Caco-2 (cell line): Measurements from ENCODE around the gene MROH2A. TPM values are rescaled to one million over a fixed set of nuclear protein-coding genes. Genes with fewer than 3 reads are reported as not detected.
"Not testable (repeated sequence)": the region's sequence is repeated elsewhere in the genome, so short reads cannot be mapped to it uniquely, and the experiment has no call there.

Experiments
- BruUV-seq: library from RNA; stranded (reverse); fragments of 400-500 nt; replicated peaks from 2 replicates; lab custom pipeline; 2021; lab: Mats Ljungman, UMichigan
- CTCF ChIA-PET: fragments of 300-600 bp; sonication (Branson Sonifier 250); formaldehyde crosslinking; loops from one replicate; lab custom pipeline; 2022; ENCODE audit warnings: antibody characterized with exemption; lab: Charles Lee
- POLR2A ChIA-PET: fragments of 300-600 bp; sonication (Branson Sonifier 250); formaldehyde crosslinking; loops from one replicate; lab custom pipeline; 2022; ENCODE audit warnings: antibody characterized with exemption; lab: Charles Lee
- DNase-seq, 2 experiments: peaks; one replicate each; pipeline versions ENCODE4 v3.0.0 to v3.0.0-alpha.2; 2020 to 2022
- H3K27me3 ChIP-seq: replicated peaks from 2 replicates; pipeline ENCODE4 v1.6.0; 2011; ENCODE audit warnings: low read length; ENCODE audit not compliant: control insufficient read depth, insufficient read depth
- H3K36me3 ChIP-seq: 2 replicates; pipeline ENCODE4 v1.5.1; 2011; ENCODE audit warnings: low read length; ENCODE audit not compliant: control insufficient read depth, insufficient read depth
- H3K4me1 ChIP-seq: fragments of 250-450 bp; sonication (Bioruptor Pico); 2 replicates; pipeline ENCODE4 v1.5.1; 2020; ENCODE audit warnings: mild to moderate bottlenecking
- H3K4me3 ChIP-seq: 2 replicates; pipeline ENCODE4 v1.5.1; 2011; ENCODE audit warnings: low read depth, mild to moderate bottlenecking, control low read depth, low read length
- H3K9me3 ChIP-seq: fragments of 250-450 bp; sonication (Bioruptor Pico); 2 replicates; pipeline ENCODE4 v1.5.1; 2020; ENCODE audit warnings: mild to moderate bottlenecking, moderate library complexity
- H3K27ac Mint-ChIP-seq: one replicate; pipeline ENCODE4 v1.8.0; 2022; ENCODE audit warnings: mixed read lengths; ENCODE audit not compliant: unreplicated experiment
- H3K27me3 Mint-ChIP-seq: one replicate; pipeline ENCODE4 v1.8.0; 2022; ENCODE audit warnings: mixed read lengths; ENCODE audit not compliant: insufficient read depth, unreplicated experiment
- H3K36me3 Mint-ChIP-seq: one replicate; pipeline ENCODE4 v1.8.0; 2022; ENCODE audit warnings: mild to moderate bottlenecking, mixed read lengths; ENCODE audit not compliant: insufficient read depth, unreplicated experiment
- H3K4me1 Mint-ChIP-seq: one replicate; pipeline ENCODE4 v1.8.0; 2022; ENCODE audit warnings: low read depth, mixed read lengths; ENCODE audit not compliant: unreplicated experiment
- H3K4me3 Mint-ChIP-seq: one replicate; pipeline ENCODE4 v1.8.0; 2022; ENCODE audit warnings: mild to moderate bottlenecking, moderate library complexity, mixed read lengths; ENCODE audit not compliant: unreplicated experiment
- H3K9me3 Mint-ChIP-seq: one replicate; pipeline ENCODE4 v1.8.0; 2022; ENCODE audit warnings: mixed read lengths; ENCODE audit not compliant: unreplicated experiment
- CTCF ChIP-seq, 2 experiments: fragments of 200-600 bp in 1 of 2; IDR thresholded peaks; 1 replicate in 1 of 2; 2 replicates in 1 of 2; pipeline versions ENCODE4 v1.5.1 to v1.8.0; 2011 to 2022; ENCODE audit warnings: antibody characterized with exemption in 1 of 2, control low read depth in 1 of 2, inconsistent platforms in 1 of 2, low read depth in 1 of 2, low read length in 1 of 2, mild to moderate bottlenecking in 1 of 2, moderate library complexity in 1 of 2; ENCODE audit not compliant: insufficient read depth in 1 of 2, severe bottlenecking in 1 of 2, unreplicated experiment in 1 of 2
- intact Hi-C: fragments of 100-400 bp; cut with micrococcal nuclease; formaldehyde crosslinking; loops from one replicate; pipeline ENCODE4 v1.10.0; 2022; ENCODE audit not compliant: unreplicated experiment
- total RNA-seq: library from RNA; stranded (reverse); gene quantifications from 2 replicates; pipeline ENCODE4 v1.2.3, GENCODE V29; 2022

Gene MROH2A
- total RNA-seq, 1 experiment from 2014 or later, result not detected

GRCh38 chr2:233866479-233866878 is 88.3 kb downstream of the MROH2A start:
- Histone ChIP-seq H3K9me3 (no peaks in the 10 kb centered on the region), H3K4me1 (no peaks in the 10 kb centered on the region), H3K27me3 (no peaks in the 10 kb centered on the region), H3K4me3 (no peak overlapping the region), H3K36me3 (no peaks in the 10 kb centered on the region)
- no peak overlapping the region for H3K27ac Mint-ChIP-seq
- no peaks in the 10 kb centered on the region for H3K4me1 Mint-ChIP-seq
- POLR2A ChIA-PET, result no interaction called here
- BruUV-seq, result no TSS peak
- H3K36me3 Mint-ChIP-seq, result peaks cover 13% of the 10 kb centered on the region
- no peaks in the 10 kb centered on the region for H3K9me3 Mint-ChIP-seq
- intact Hi-C loops, result no loop called here
- no peak for DNase-seq
- no peak overlapping the region for H3K4me3 Mint-ChIP-seq
- H3K27me3 Mint-ChIP-seq, result peaks cover 1% of the 10 kb centered on the region
- CTCF ChIA-PET, result no interaction called here
- TF ChIP-seq CTCF (IDR thresholded peaks at IDR 0.05; ENCODE audit: insufficient read depth in 1 of 2, low read depth in 1 of 2, low read length in 1 of 2, severe bottlenecking in 1 of 2, unreplicated experiment in 1 of 2), result no peak

- H3K36me3 Mint-ChIP-seq, result peaks cover 13% of the 10 kb centered on the region
- peak within 1 kb of the TSS; percentile 83 for H3K4me3 ChIP-seq
- BruUV-seq, result no TSS peak
- POLR2A ChIA-PET, result no interaction called here
- intact Hi-C loops, result no loop called here
- H3K4me3 Mint-ChIP-seq, result peak within 1 kb of the TSS; percentile 94
- H3K9me3 Mint-ChIP-seq, result no peaks in the 10 kb centered on the region
- H3K36me3 ChIP-seq, result no peaks in the 10 kb centered on the region
- DNase-seq, result peak in 1 of 2 experiments; percentile 62
- peak within 1 kb of the TSS; percentile 94 for H3K27ac Mint-ChIP-seq
- H3K4me1 ChIP-seq, result no peaks in the 10 kb centered on the region
- no peaks in the 10 kb centered on the region for H3K4me1 Mint-ChIP-seq
- no peaks in the 10 kb centered on the region for H3K27me3 ChIP-seq
- H3K9me3 ChIP-seq, result no peaks in the 10 kb centered on the region
- no peak for TF ChIP-seq CTCF (IDR thresholded peaks at IDR 0.05; ENCODE audit: insufficient read depth in 1 of 2, low read depth in 1 of 2, low read length in 1 of 2, severe bottlenecking in 1 of 2, unreplicated experiment in 1 of 2)
- CTCF ChIA-PET, result interaction anchor here (0.7 kb wide), 1 partner anchor 1123 kb away, joined by 4 read pairs; no protein-coding TSS in a partner anchor
- peaks cover 3% of the 10 kb centered on the region for H3K27me3 Mint-ChIP-seq
Observed at GRCh38 chr2:233867993-233868532, 89.9 kb downstream of the MROH2A start, which contains the start of gene MSL3B. MSL3B (minus strand) TSS chr2:233868386.

- H3K36me3 ChIP-seq, result no peaks in the 10 kb centered on the region
- POLR2A ChIA-PET, result no interaction called here
- TF ChIP-seq CTCF (IDR thresholded peaks at IDR 0.05; ENCODE audit: insufficient read depth in 1 of 2, low read depth in 1 of 2, low read length in 1 of 2, severe bottlenecking in 1 of 2, unreplicated experiment in 1 of 2), result no peak
- H3K36me3 Mint-ChIP-seq, result peaks cover 13% of the 10 kb centered on the region
- H3K4me1 Mint-ChIP-seq, result no peaks in the 10 kb centered on the region
- H3K4me3 Mint-ChIP-seq, result no peak overlapping the region
- intact Hi-C loops, result no loop called here
- H3K27ac Mint-ChIP-seq, result no peak overlapping the region
- CTCF ChIA-PET, result no interaction called here
- BruUV-seq, result no TSS peak
- H3K9me3 ChIP-seq, result no peaks in the 10 kb centered on the region
- DNase-seq, result no peak
- no peaks in the 10 kb centered on the region for H3K27me3 ChIP-seq
- no peaks in the 10 kb centered on the region for H3K4me1 ChIP-seq
- H3K4me3 ChIP-seq, result no peak overlapping the region
- H3K27me3 Mint-ChIP-seq, result peaks cover 3% of the 10 kb centered on the region
- H3K9me3 Mint-ChIP-seq, result no peaks in the 10 kb centered on the region
Observed at GRCh38 chr2:233871432-233871831, 93.3 kb downstream of the MROH2A start.

GRCh38 chr2:233872125-233872524 is 94.0 kb downstream of the MROH2A start:
- CTCF ChIA-PET, H3K27ac Mint-ChIP-seq, H3K27me3 ChIP-seq, BruUV-seq, H3K4me3 Mint-ChIP-seq, H3K4me3 ChIP-seq, H3K27me3 Mint-ChIP-seq, DNase-seq, H3K4me1 Mint-ChIP-seq, intact Hi-C loops, H3K4me1 ChIP-seq, H3K9me3 Mint-ChIP-seq, H3K36me3 ChIP-seq, H3K9me3 ChIP-seq, POLR2A ChIA-PET: not testable (repeated sequence)
- H3K36me3 Mint-ChIP-seq, result peaks cover 13% of the 10 kb centered on the region
